ENCODE data around the gene GRM4.

GRM4 gene

DNA sequence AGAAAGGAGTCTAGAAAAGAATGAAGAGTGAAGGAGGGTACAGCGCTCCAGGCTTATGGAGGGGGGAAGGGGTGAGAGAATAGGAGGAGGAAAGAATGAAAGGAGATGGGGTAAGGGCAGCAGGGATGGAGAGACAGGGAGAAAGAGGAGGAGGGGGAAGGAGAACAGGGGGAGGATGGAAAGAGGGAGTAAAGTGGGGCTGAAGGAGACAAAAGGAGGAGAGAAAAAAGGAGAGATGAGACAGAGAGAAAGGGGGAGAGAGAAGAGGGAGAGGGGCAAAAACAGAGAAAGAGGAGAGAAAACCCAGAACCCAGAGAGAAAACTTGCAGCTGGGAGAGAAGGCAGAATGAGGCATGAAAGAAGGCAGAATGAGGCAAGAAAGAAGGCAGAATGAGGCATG, 110.7 kb downstream of the GRM4 start:
- Histone ChIP-seq H3K27ac (no peak overlapping the region), H3K36me3 (ENCODE audit: insufficient read depth, low read length) (no peaks in the 10 kb centered on the region), H3K9ac (ENCODE audit: insufficient read length) (no peak overlapping the region), H3K4me3 (no peak overlapping the region), H3K9me3 (ENCODE audit: low read depth, low read length) (no peaks in the 10 kb centered on the region)
- no peak for TF ChIP-seq EZH2 (IDR thresholded peaks at IDR 0.05)
- TF ChIP-seq FOXP2 (optimal IDR thresholded peaks at IDR 0.05; ENCODE audit: control extremely low read depth, extremely low read length, insufficient read depth) = no peak
- TF ChIP-seq POLR2AphosphoS5 (IDR thresholded peaks at IDR 0.05; ENCODE audit: borderline replicate concordance, low read depth, low read length) = no peak
- no peak for DNase-seq (ENCODE audit: low read depth, low spot score)

DNA sequence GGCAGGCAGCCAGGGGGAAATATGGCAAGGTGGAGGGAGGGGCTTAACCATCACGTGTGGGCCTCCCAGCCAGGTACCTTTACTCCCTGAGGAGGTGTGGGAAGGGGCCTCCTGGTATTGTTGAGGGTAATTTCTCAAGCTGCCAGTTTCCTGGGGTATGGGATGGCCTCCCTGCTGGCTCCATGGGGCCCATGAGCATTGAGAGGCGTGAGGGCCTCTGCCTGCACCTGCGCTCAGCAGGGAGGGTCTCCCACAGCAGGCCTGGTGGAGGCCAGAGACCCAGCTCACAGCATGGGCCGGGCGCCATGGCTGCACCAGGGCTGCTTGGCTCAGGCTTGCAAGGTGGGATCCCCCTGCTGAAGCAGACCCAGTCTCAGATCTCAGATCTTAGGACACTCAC, 113.0 kb downstream of the GRM4 start:
- DNase-seq (ENCODE audit: low read depth, low spot score) = no peak
- TF ChIP-seq EZH2 (IDR thresholded peaks at IDR 0.05) (no peak), POLR2AphosphoS5 (IDR thresholded peaks at IDR 0.05; ENCODE audit: borderline replicate concordance, low read depth, low read length) (no peak), FOXP2 (optimal IDR thresholded peaks at IDR 0.05; ENCODE audit: control extremely low read depth, extremely low read length, insufficient read depth) (no peak)

DNA sequence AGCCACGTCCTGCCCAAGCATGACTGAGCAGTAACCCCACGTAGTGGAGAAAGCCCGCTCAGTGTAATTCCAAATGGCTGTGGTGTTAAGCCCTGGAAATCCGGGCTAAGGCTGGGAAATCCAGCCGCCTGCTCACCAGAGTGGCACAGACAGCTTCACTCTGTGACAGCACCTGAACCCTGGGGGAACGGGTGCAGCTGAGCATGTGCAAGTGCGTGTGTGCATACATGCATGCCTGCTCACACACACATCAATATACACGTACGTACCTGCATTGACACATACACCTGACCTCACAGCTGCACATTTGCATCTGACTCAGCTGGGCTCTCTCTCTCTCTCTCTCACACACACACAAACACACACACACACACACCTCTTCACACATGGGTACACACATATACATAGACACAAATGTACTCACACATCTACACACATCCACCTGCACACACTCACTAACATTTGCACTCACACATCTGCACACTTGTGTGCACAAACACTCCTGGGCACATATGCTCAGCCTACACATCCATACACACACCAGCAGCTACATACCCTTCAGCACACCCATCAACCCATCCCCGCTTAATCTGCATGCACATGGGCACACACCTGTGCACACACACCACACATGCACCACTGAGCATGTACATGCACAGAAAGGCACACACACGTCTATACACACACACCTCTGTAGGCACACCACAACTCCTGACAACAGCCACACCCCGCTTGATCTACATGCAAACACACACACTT, 114.1 kb downstream of the GRM4 start:
- Histone ChIP-seq H3K36me3 (ENCODE audit: insufficient read depth, low read length) (no peaks in the 10 kb centered on the region), H3K4me3 (no peak overlapping the region), H3K27ac (no peak overlapping the region), H3K9me3 (ENCODE audit: low read depth, low read length) (no peaks in the 10 kb centered on the region), H3K9ac (ENCODE audit: insufficient read length) (no peak overlapping the region)
- TF ChIP-seq EZH2 (IDR thresholded peaks at IDR 0.05) (no peak), POLR2AphosphoS5 (IDR thresholded peaks at IDR 0.05; ENCODE audit: borderline replicate concordance, low read depth, low read length) (no peak), FOXP2 (optimal IDR thresholded peaks at IDR 0.05; ENCODE audit: control extremely low read depth, extremely low read length, insufficient read depth) (no peak)
- no peak for DNase-seq (ENCODE audit: low read depth, low spot score)

More for the DNA sequence above, 113.0 kb downstream of the GRM4 start:
- Histone ChIP-seq H3K27ac (no peak overlapping the region), H3K36me3 (ENCODE audit: insufficient read depth, low read length) (no peaks in the 10 kb centered on the region), H3K4me3 (no peak overlapping the region), H3K9me3 (ENCODE audit: low read depth, low read length) (no peaks in the 10 kb centered on the region), H3K9ac (ENCODE audit: insufficient read length) (no peak overlapping the region)

DNA sequence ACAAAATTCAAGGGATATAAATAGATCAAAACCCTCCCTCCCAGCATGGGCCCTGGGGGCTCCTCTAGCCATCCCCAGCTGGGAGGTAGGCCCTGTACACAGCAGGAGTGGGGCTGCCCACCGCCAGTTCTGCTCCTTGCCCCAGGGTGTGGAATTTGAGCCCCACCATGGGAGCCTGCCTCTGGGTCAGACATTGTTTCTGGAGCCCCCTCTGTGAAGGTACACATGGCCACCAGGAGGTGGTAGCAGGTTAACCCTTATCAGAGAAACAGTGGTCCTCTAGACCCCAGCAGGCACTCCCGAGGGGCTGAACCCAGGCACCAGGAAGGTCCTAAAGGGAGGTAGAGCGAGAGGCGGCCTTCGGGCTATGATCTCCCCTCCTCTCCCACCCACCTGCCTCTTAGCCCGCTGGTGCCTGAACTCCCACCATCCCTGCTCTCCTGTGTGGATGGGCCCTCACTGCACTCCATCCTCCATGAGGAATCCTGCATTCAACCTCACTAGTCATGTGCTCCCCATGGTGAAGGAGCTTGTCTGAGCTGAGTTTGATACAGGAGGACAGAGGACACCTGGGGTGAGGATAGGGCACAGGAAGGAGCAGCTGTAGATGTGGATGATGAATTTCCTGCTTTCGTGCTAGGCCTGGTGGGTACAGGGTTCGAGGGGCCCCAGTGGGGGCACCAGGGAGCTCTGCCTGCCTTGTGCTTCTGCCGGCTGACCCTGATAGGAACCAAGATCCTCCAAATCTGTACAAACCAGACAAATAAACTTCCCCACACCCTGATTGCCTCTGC, 114.9 kb downstream of the GRM4 start:
- TF ChIP-seq EZH2 (IDR thresholded peaks at IDR 0.05) = no peak
- no peak for TF ChIP-seq POLR2AphosphoS5 (IDR thresholded peaks at IDR 0.05; ENCODE audit: borderline replicate concordance, low read depth, low read length)
- TF ChIP-seq FOXP2 (optimal IDR thresholded peaks at IDR 0.05; ENCODE audit: control extremely low read depth, extremely low read length, insufficient read depth) = no peak
- Histone ChIP-seq H3K9ac (ENCODE audit: insufficient read length) (no peak overlapping the region), H3K4me3 (no peak overlapping the region), H3K27ac (no peak overlapping the region), H3K36me3 (ENCODE audit: insufficient read depth, low read length) (no peaks in the 10 kb centered on the region), H3K9me3 (ENCODE audit: low read depth, low read length) (no peaks in the 10 kb centered on the region)
- no peak for DNase-seq (ENCODE audit: low read depth, low spot score)

DNA sequence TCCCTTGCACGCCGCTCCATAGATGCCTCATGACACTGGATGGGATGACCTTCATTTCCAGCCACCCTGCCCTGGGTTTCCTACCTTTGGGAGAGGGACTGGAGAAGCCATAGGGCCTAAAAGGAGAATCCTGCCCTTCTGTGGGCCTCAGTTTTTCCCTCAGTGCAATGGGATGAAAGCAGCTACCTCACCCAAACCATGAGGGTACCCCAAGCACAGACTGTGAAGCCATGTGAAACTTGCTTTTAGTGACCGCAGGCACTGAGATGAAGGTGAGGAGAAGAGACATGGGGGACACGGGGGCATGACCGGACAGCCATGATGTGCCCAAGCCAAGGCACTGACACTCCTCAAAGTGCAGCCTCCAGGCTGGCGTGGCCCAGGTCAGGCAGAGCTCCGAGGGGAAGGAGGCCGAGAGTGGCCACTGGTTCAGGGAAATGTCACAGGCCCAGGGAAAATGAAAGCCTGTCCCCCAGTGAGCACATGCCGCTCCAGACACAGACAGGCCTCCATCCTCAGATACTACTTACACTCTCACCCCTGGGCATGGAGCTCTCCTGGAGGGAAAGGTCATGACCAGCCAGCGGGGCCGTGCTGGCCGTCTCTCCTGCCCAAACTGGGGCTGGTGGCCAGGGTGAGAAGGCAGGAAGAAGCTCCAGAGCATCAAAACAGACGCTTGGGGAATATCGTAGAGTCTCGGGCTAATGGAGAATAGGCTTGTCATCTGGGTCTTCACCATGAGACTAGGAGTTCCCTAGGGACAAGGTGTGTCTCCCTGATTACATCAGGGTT, 116.2 kb downstream of the GRM4 start:
- H3K27ac ChIP-seq = no peak overlapping the region

DNA sequence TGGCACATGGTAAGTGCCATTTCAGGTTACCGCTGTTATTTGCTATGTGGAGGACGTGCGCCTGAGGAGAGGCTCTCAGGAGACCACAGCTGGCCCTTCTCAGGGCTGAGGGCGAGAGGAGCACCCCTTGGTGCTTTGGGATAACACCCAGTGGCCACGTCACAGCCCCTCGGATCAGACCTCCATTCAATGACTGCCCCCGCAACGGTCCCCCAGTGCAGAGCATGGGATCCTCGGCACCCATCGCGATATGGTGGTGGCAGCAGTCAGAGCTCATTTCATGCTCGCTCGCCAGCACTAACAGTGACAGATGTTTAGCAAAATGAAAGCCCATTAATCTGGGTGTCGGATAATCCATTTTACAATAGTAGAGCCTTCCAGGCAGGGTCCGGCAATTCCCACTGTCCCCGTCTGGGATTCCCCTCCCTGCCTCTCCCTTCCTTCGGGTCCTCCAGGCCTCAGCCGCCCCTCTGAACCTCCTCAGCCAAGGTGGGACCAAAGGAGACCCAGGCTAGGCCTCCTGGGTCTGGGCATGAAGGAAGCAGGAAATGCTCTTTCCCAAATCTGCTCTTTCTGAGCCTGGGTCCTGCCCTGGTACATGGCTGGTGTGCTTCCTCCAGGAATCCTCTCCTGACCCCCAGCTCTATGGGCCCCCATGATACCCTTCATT, 117.1 kb downstream of the GRM4 start:
- TF ChIP-seq POLR2AphosphoS5 (IDR thresholded peaks at IDR 0.05; ENCODE audit: borderline replicate concordance, low read depth, low read length) (no peak), FOXP2 (optimal IDR thresholded peaks at IDR 0.05; ENCODE audit: control extremely low read depth, extremely low read length, insufficient read depth) (no peak), EZH2 (IDR thresholded peaks at IDR 0.05) (no peak)
- Histone ChIP-seq H3K36me3 (ENCODE audit: insufficient read depth, low read length) (no peaks in the 10 kb centered on the region), H3K27ac (no peak overlapping the region), H3K9me3 (ENCODE audit: low read depth, low read length) (no peaks in the 10 kb centered on the region), H3K4me3 (no peak overlapping the region), H3K9ac (ENCODE audit: insufficient read length) (no peak overlapping the region)
- no peak for DNase-seq (ENCODE audit: low read depth, low spot score)

More for the DNA sequence above, 116.2 kb downstream of the GRM4 start:
- H3K36me3 ChIP-seq (ENCODE audit: insufficient read depth, low read length) = no peaks in the 10 kb centered on the region
- H3K9me3 ChIP-seq (ENCODE audit: low read depth, low read length) = no peaks in the 10 kb centered on the region
- H3K4me3 ChIP-seq = no peak overlapping the region
- TF ChIP-seq POLR2AphosphoS5 (IDR thresholded peaks at IDR 0.05; ENCODE audit: borderline replicate concordance, low read depth, low read length) (no peak), EZH2 (IDR thresholded peaks at IDR 0.05) (no peak), FOXP2 (optimal IDR thresholded peaks at IDR 0.05; ENCODE audit: control extremely low read depth, extremely low read length, insufficient read depth) (no peak)
- H3K9ac ChIP-seq (ENCODE audit: insufficient read length) = no peak overlapping the region
- no peak for DNase-seq (ENCODE audit: low read depth, low spot score)

DNA sequence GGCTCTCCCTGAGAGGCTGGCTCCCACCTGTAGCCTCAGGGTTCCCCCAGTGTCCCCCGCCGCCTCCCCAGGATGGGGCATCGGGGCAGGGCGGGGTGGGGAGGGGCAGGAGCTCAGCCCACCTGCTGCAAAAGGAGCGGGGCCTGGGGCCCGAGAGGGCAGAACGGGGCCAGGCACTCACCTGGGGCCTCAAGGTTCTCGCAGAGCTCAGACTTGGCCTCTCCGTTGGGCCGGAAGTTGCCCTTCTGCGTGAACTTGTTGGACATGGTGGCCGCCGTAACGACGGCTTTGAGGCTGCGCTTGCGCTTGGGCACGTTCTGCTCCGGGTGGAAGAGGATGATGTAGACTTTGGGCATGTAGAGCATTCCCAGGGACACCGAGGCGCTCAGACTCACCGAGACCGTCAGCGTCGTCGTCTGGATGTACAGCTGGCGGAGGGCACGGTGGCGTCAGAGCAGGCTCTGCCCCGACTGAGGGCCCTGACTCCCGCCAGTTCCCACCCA, 117.9 kb downstream of the GRM4 start:
- TF ChIP-seq EZH2 (IDR thresholded peaks at IDR 0.05) (no peak), POLR2AphosphoS5 (IDR thresholded peaks at IDR 0.05; ENCODE audit: borderline replicate concordance, low read depth, low read length) (no peak), FOXP2 (optimal IDR thresholded peaks at IDR 0.05; ENCODE audit: control extremely low read depth, extremely low read length, insufficient read depth) (no peak)
- no peak overlapping the region for H3K4me3 ChIP-seq
- H3K9me3 ChIP-seq (ENCODE audit: low read depth, low read length) = no peaks in the 10 kb centered on the region
- no peaks in the 10 kb centered on the region for H3K36me3 ChIP-seq (ENCODE audit: insufficient read depth, low read length)
- no peak overlapping the region for H3K9ac ChIP-seq (ENCODE audit: insufficient read length)
- DNase-seq (ENCODE audit: low read depth, low spot score) = no peak
- H3K27ac ChIP-seq = no peak overlapping the region

Data from SK-N-MC (cell line).